GM23338 (cell line): ENCODE results near the gene ACD.

Experiments
- CREB1 ChIP-seq: fragments of 250-450 bp; sonication (Bioruptor Pico); IDR thresholded peaks from 2 replicates; pipeline ENCODE4 v1.5.0; 2020; ENCODE audit warnings: low read depth, mild to moderate bottlenecking, moderate library complexity
- CTCF ChIP-seq, 2 experiments: fragments of 200-600 bp in 1 of 2; sonication (generic) in 1 of 2; conservative IDR thresholded peaks; 2 replicates each; pipeline versions ENCODE4 v1.5.1 to v1.6.1; 2016 to 2017; ENCODE audit warnings: antibody characterized with exemption in 2 of 2, low read depth in 2 of 2, mild to moderate bottlenecking in 2 of 2, moderate library complexity in 1 of 2
- ETS1 ChIP-seq: IDR thresholded peaks from 2 replicates; pipeline ENCODE4 v1.6.1; 2016; ENCODE audit warnings: antibody characterized with exemption
- EZH2 ChIP-seq: fragments of 200-600 bp; sonication (generic); IDR thresholded peaks from one replicate; pipeline ENCODE4 v1.8.0; 2017; ENCODE audit warnings: antibody characterized with exemption, mild to moderate bottlenecking, low read depth; ENCODE audit not compliant: unreplicated experiment
- EZH2phosphoT487 ChIP-seq: fragments of 200-600 bp; sonication (generic); IDR thresholded peaks from one replicate; pipeline ENCODE4 v1.8.1; 2018; ENCODE audit warnings: antibody characterized with exemption; ENCODE audit not compliant: unreplicated experiment
- NANOG ChIP-seq: IDR thresholded peaks from 2 replicates; pipeline ENCODE4 v1.6.1; 2016; ENCODE audit warnings: antibody characterized with exemption, borderline replicate concordance
- POLR2AphosphoS5 ChIP-seq: IDR thresholded peaks from 2 replicates; pipeline ENCODE4 v1.6.1; 2016; ENCODE audit warnings: antibody characterized with exemption, low read depth
- REST ChIP-seq: IDR thresholded peaks from one replicate; pipeline ENCODE4 v1.6.1; 2018; ENCODE audit warnings: antibody characterized with exemption; ENCODE audit not compliant: unreplicated experiment
- STAT1 ChIP-seq: IDR thresholded peaks from one replicate; pipeline ENCODE4 v1.6.1; 2016; ENCODE audit warnings: antibody characterized with exemption; ENCODE audit not compliant: unreplicated experiment
- ZNF114 ChIP-seq: fragments of 250-450 bp; sonication (Bioruptor Pico); IDR thresholded peaks from 2 replicates; pipeline ENCODE4 v1.5.0; 2020; ENCODE audit warnings: mild to moderate bottlenecking, moderate library complexity
- ZNF331 ChIP-seq: fragments of 250-450 bp; sonication (Bioruptor Pico); IDR thresholded peaks from 2 replicates; pipeline ENCODE4 v1.5.0; 2020; ENCODE audit warnings: low read depth, mild to moderate bottlenecking, moderate library complexity
- ZNF462 ChIP-seq: fragments of 250-450 bp; sonication (Bioruptor Pico); IDR thresholded peaks from 2 replicates; pipeline ENCODE4 v1.5.0; 2020; ENCODE audit warnings: mild to moderate bottlenecking, moderate library complexity

- TF ChIP-seq POLR2AphosphoS5 (no peak), CTCF (conservative IDR thresholded peaks at IDR 0.05; ENCODE audit: low read depth in 2 of 2) (no peak), EZH2phosphoT487 (no peak), REST (no peak), EZH2 (no peak), STAT1 (no peak), ETS1 (no peak), CREB1 (CRISPR knock-in tag) (no peak), ZNF462 (CRISPR knock-in tag) (no peak), NANOG (no peak), ZNF114 (CRISPR knock-in tag) (no peak), ZNF331 (CRISPR knock-in tag) (no peak)
These were observed 27.5 kb downstream of the ACD start for GRCh38 chr16:67632415-67633172.
